Non-pigmented ciliary epithelial cell (primary cell): ENCODE results near the gene IGF2R.
"Not testable (repeated sequence)": the region's sequence is repeated elsewhere in the genome, so short reads cannot be mapped to it uniquely, and the experiment has no call there.

ENCODE experiments used
- DNase-seq: peaks from one replicate; pipeline ENCODE4 v3.0.0-alpha.2; 2010; ENCODE audit warnings: low read depth

Gene IGF2R

GRCh38 chr6:160124605-160125004 is 155.7 kb downstream of the IGF2R start:
- DNase-seq: no peak

- DNase-seq: not testable (repeated sequence)
Measured at GRCh38 chr6:160125105-160125504, 156.2 kb downstream of the IGF2R start.

GRCh38 chr6:160127270-160128124 is 158.6 kb downstream of the IGF2R start:
- no peak for DNase-seq

- DNase-seq: no peak
Measured at GRCh38 chr6:160128125-160128683, 159.3 kb downstream of the IGF2R start.

GRCh38 chr6:160128879-160129516 is 160.1 kb downstream of the IGF2R start:
- DNase-seq: no peak

GRCh38 chr6:160129881-160130615 is 161.2 kb downstream of the IGF2R start:
- no peak for DNase-seq

GRCh38 chr6:160130729-160131484 is 162.0 kb downstream of the IGF2R start:
- no peak for DNase-seq

- no peak for DNase-seq
Measured at GRCh38 chr6:160131636-160132296, 162.9 kb downstream of the IGF2R start.

- DNase-seq: no peak
Measured at GRCh38 chr6:160132297-160132637, 163.4 kb downstream of the IGF2R start.

GRCh38 chr6:160132776-160133338 is 164.0 kb downstream of the IGF2R start:
- DNase-seq: no peak

- no peak for DNase-seq
Measured at GRCh38 chr6:160133441-160134336, 164.8 kb downstream of the IGF2R start.

- DNase-seq: not testable (repeated sequence)
Measured at GRCh38 chr6:160134337-160134751, 165.5 kb downstream of the IGF2R start.

- no peak for DNase-seq
Measured at GRCh38 chr6:160134779-160135547, 166.1 kb downstream of the IGF2R start.

- DNase-seq: no peak
Measured at GRCh38 chr6:160135907-160136655, 167.2 kb downstream of the IGF2R start.

GRCh38 chr6:160137130-160137988 is 168.5 kb downstream of the IGF2R start:
- no peak for DNase-seq

- DNase-seq: peak; percentile 37
Measured at GRCh38 chr6:160137989-160138835, 169.3 kb downstream of the IGF2R start.
